Lower leg skin (tissue), 4 donors: Measurements from ENCODE around the gene RNGTT. TPM values are rescaled to one million over a fixed set of nuclear protein-coding genes. Genes with fewer than 3 reads are reported as not detected.
"Not testable (repeated sequence)": the region's sequence is repeated elsewhere in the genome, so short reads cannot be mapped to it uniquely, and the experiment has no call there.

Experiments used
- DNase-seq, 2 donors: peaks; one replicate each; pipeline ENCODE4 v3.0.0-alpha.2; 2019; ENCODE audit warnings: low spot score in 2 of 2
- H3K4me3 ChIP-seq: fragments of 200-600 bp; sonication (generic); 2 replicates; pipeline ENCODE4 v1.5.1; 2017; ENCODE audit warnings: mild to moderate bottlenecking, low read depth; ENCODE audit not compliant: poor library complexity, severe bottlenecking
- POLR2A ChIP-seq, 2 donors: fragments of 450-650 bp; IDR thresholded peaks; one replicate each; pipeline ENCODE4 v1.6.1; 2016 to 2017; ENCODE audit warnings: antibody characterized with exemption in 2 of 2, mild to moderate bottlenecking in 1 of 2, moderate library complexity in 1 of 2
- WGBS, 2 donors: methylation state at CpG; one replicate each; pipeline ENCODE4 v1.1.5; 2018; 5-methylcytosine and 5-hydroxymethylcytosine counted together
- intact Hi-C: fragments of 100-400 bp; cut with DNase I; formaldehyde crosslinking; loops from one replicate; pipeline ENCODE4 v1.15.0; 2023; ENCODE audit warnings: low total_unique reads
- total RNA-seq, 4 donors: library from RNA; depleted of rRNA; stranded (reverse); fragments of >200 nt; gene quantifications; one replicate each; pipeline ENCODE4 v1.1.0, GENCODE V29; 2016
- TF ChIP-seq, protein P1 (sequence below), 3 donors: fragments of 450-650 bp; IDR thresholded peaks; one replicate each; pipeline ENCODE4 v1.5.1; 2016; ENCODE audit warnings: antibody characterized with exemption in 3 of 3, mild to moderate bottlenecking in 3 of 3, moderate library complexity in 2 of 3

RNGTT gene
- total RNA-seq, 4 donors from 2014 or later: 9.3 to 12.0 (median 11.1) TPM

DNA sequence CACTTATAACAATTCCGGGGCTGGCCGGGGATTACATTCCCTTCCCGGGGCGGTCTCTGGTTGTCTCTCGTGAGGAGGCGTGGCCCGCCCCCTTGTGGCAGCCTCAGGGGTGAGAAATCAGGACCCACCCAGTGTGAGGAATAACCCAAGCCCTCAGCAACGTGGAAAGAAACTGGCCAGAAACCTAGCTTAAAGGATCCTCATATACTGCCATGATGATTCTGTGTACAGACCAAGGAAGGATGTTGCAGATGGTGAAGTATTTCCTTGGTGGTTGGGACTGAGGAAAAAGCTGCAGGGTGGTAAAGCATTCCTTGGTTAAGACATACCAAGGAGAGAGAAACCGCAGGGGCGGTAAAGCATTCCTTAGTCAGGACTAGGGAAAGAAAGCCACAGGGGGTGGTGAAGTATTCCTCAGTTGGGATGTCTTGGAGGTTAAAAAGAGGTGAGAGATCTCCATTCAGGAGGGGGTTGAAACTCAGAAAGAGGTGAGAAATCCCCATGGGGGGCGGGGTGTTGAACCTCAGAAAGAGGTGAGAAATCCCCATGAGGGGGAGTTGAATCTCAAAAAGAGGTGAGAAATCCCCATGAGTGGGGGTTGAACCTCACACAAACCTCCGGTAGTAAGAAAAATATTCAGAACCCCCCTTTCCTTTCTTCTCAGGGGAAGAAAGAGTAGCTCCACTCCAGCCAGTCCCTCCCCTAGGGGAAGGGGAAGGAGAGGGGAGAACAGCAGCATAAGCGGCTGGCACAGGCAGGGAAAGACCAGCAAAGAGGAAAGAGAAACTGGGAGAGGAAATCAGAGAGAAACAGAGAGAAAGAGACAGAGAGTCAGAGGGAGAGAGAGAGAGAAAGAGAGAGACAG, 238.1 kb downstream of the RNGTT start:
- no peak for DNase-seq
- H3K4me3 ChIP-seq: no peak overlapping the region
- WGBS, 2 donors: 84 to 85% methylated on average over 13 of the region's 13 CpGs
- intact Hi-C loops: no loop called here
- TF ChIP-seq POLR2A (IDR thresholded peaks at IDR 0.05): no peak
- TF ChIP-seq, protein P1, sequence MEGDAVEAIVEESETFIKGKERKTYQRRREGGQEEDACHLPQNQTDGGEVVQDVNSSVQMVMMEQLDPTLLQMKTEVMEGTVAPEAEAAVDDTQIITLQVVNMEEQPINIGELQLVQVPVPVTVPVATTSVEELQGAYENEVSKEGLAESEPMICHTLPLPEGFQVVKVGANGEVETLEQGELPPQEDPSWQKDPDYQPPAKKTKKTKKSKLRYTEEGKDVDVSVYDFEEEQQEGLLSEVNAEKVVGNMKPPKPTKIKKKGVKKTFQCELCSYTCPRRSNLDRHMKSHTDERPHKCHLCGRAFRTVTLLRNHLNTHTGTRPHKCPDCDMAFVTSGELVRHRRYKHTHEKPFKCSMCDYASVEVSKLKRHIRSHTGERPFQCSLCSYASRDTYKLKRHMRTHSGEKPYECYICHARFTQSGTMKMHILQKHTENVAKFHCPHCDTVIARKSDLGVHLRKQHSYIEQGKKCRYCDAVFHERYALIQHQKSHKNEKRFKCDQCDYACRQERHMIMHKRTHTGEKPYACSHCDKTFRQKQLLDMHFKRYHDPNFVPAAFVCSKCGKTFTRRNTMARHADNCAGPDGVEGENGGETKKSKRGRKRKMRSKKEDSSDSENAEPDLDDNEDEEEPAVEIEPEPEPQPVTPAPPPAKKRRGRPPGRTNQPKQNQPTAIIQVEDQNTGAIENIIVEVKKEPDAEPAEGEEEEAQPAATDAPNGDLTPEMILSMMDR (IDR thresholded peaks at IDR 0.05): no peak

DNA sequence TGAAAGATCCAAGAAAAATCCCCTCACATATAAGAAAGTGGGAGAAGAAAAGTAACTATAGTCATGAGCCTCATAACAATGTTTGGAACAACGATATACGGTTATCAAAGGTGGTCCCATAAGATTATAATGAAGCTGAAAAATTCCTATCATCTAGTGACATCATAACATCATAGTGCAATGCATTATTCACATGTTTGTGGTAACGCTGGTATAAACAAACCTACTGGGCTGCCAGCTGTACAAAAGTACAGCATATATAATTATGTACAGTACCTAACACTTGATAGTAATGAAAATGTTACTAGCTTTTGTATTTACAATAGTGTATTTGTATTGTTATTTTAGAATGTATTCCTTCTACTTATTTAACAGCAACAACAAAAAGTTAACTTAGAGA, 240.7 kb downstream of the RNGTT start:
- no peak for DNase-seq
- TF ChIP-seq, protein P1 (IDR thresholded peaks at IDR 0.05): no peak
- no peak for TF ChIP-seq POLR2A (IDR thresholded peaks at IDR 0.05)
- H3K4me3 ChIP-seq: no peak overlapping the region
- intact Hi-C loops: no loop called here
- WGBS, 2 donors: 91 to 95% methylated on average over 3 of the region's 3 CpGs

DNA sequence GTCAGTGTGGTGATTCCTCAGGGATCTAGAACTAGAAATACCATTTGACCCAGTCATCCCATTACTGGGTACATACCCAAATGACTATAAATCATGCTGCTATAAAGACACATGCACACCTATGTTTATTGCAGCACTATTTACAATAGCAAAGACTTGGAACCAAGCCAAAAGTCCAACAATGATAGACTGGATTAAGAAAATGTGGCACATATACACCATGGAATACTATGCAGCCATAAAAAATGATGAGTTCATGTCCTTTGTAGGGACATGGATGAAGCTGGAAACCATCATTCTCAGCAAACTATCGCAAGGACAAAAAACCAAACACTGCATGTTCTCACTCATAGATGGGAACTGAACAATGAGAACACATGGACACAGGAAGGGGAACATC, 247.0 kb downstream of the RNGTT start:
- 100% methylated on average over 1 of the region's 1 CpG for WGBS, 2 donors
- DNase-seq, H3K4me3 ChIP-seq, intact Hi-C loops: not testable (repeated sequence)

DNA sequence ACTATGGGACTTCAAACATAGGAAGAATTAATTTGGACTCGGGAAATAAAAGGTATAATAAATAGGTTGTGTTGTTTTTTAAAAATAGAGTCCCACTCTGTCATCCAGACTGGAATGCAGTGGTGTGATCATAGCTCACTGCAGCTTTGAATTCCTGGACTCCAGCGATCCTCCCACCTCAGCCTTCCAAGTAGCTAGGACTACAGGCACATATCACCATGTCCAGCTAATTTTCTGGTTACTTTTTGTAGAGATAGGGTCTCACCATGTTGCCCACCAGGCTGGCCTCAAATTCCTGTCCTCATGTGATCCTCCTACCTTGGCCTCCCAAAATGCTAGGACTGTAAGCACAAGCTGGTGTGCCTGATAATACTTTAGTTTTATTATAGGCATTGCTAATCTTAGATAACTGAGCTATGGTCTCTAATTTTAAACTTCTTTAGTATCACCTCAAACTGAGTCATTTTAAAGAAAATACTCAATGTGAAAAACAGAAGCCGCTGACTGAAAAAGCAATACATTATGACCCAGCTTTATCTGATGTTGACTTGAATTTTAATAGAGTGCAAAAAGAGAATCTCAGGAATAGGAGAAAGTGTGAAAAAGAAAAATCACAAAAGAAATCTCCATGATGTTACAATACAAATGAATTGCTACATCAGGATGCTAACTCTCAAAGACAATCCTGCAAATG, 251.0 kb downstream of the RNGTT start:
- WGBS, 2 donors: 94% methylated on average over 3 of the region's 3 CpGs
- intact Hi-C loops: no loop called here
- DNase-seq: no peak
- TF ChIP-seq, protein P1 (IDR thresholded peaks at IDR 0.05): no peak
- no peak overlapping the region for H3K4me3 ChIP-seq

DNA sequence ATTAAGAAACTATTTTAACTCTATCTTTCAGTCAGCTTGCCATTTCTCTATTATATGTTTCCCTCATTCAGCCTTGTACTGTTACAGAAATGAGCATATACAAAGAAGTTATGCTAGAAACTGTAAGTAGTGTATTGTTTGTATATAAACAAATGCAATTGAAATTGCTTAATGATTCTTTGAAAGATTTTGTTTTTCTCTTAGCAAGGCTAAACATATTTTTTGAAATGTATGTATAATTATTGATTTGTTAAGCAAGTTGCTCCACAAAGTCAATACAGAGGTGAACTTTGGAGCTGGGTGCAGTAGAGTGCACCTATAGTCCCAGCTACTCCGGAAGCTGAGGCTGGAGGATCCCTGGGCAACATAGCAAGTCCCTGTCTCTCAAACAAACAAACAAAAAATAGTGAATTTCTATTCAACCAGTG, 253.6 kb downstream of the RNGTT start:
- WGBS, 2 donors: 95 to 100% methylated on average over 1 of the region's 1 CpG

More for the DNA sequence above, 253.6 kb downstream of the RNGTT start:
- no peak for DNase-seq
- no peak overlapping the region for H3K4me3 ChIP-seq
- TF ChIP-seq POLR2A (IDR thresholded peaks at IDR 0.05): no peak
- TF ChIP-seq, protein P1 (IDR thresholded peaks at IDR 0.05): no peak
- intact Hi-C loops: no loop called here
